IPS-18c (cell line): ENCODE data around the gene POLE.

Experiments
- H3K4me3 ChIP-seq: 2 replicates; pipeline ENCODE4 v1.7.0; 2013; ENCODE audit warnings: low read depth, mild to moderate bottlenecking, low read length, moderate library complexity; ENCODE audit not compliant: insufficient read depth
- H3K9me3 ChIP-seq: one replicate; pipeline ENCODE4 v1.6.1; 2013; ENCODE audit warnings: mild to moderate bottlenecking, low read length, moderate library complexity; ENCODE audit not compliant: control insufficient read depth, insufficient read depth

The POLE gene

GRCh38 chr12:132648616-132649225 is 38.4 kb downstream of the POLE start:
- H3K9me3 ChIP-seq = no peaks in the 10 kb centered on the region
- H3K4me3 ChIP-seq = no peak overlapping the region

- no peak overlapping the region for H3K4me3 ChIP-seq
Observed at GRCh38 chr12:132647858-132648257, 39.3 kb downstream of the POLE start.

GRCh38 chr12:132646850-132647249 is 40.3 kb downstream of the POLE start:
- no peaks in the 10 kb centered on the region for H3K9me3 ChIP-seq
- H3K4me3 ChIP-seq = no peak overlapping the region

More at GRCh38 chr12:132647858-132648257, 39.3 kb downstream of the POLE start:
- H3K9me3 ChIP-seq = no peaks in the 10 kb centered on the region

- Histone ChIP-seq H3K9me3 (no peaks in the 10 kb centered on the region), H3K4me3 (no peak overlapping the region)
Observed at GRCh38 chr12:132642846-132643835, 44.0 kb downstream of the POLE start.

DNA sequence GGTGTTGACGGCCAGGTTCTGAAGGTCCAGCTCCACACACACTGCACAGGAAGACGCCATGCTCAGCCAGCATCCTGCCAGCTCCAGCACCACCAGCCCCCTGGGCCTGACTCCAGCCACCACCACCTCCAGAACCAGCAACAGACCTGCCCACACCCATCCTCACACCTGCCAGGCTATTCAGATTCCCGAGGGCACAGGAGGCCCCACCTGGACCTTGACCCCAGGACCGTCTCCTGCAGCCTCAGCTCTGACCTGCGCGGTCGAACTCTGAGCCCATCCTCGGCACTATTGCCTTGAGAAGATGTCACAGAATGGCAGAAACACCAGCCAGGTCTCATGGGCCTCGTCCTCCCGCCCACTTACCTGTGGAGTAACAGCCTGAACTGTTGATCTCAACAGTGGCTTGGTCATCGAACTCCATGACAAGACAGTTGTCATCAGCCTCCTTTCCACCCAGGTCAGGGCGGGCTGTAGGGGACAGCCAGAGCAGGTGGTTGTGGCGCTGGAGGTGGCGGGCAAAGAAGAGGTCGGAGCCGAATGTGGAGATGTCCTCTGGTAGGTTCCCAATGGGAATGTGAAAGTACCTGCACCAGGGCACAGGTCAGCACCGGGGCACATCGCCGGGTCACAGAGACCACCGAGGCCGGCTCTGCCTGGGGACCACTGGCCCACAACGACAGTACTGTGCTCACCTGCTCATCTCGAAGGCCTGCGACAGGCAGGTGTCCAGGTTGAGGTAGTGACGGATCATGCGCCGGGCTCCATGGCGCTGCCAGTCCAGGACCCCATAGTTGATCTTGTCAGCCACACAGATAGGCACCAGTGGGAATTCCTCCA is 45.1 kb downstream of the POLE start:
- no peak overlapping the region for H3K4me3 ChIP-seq

GRCh38 chr12:132640936-132641335 is 46.2 kb downstream of the POLE start:
- Histone ChIP-seq H3K4me3 (no peak overlapping the region), H3K9me3 (no peaks in the 10 kb centered on the region)

More for the DNA sequence above, 45.1 kb downstream of the POLE start:
- H3K9me3 ChIP-seq = no peaks in the 10 kb centered on the region

DNA sequence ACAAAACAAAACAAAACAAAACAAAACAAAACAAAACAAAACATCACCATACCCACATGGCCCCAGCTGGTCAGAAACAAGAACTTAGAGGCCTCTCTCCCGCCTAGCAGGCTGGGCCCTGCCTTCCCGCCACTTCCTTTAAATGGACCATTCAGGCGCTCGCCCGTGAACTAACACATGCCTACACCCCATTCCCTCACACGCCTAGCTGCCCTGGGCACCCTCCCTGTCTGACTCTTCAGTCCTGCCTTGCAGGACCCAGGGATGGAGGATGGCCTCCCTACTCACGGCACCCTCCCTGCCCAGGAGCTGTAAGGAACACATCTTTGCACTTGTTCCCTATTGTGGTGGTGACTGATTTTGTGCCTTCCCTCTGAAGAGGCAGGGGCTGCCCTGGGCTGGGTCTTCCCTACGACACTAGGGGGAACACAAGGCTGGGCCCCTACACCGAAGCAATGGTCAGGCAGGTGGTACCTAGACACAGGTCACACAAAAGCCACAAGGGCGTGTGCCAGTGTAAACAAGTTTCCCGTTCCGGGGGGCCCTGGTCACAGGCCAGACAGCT is 47.1 kb downstream of the POLE start:
- H3K4me3 ChIP-seq = no peak overlapping the region
- no peaks in the 10 kb centered on the region for H3K9me3 ChIP-seq

DNA sequence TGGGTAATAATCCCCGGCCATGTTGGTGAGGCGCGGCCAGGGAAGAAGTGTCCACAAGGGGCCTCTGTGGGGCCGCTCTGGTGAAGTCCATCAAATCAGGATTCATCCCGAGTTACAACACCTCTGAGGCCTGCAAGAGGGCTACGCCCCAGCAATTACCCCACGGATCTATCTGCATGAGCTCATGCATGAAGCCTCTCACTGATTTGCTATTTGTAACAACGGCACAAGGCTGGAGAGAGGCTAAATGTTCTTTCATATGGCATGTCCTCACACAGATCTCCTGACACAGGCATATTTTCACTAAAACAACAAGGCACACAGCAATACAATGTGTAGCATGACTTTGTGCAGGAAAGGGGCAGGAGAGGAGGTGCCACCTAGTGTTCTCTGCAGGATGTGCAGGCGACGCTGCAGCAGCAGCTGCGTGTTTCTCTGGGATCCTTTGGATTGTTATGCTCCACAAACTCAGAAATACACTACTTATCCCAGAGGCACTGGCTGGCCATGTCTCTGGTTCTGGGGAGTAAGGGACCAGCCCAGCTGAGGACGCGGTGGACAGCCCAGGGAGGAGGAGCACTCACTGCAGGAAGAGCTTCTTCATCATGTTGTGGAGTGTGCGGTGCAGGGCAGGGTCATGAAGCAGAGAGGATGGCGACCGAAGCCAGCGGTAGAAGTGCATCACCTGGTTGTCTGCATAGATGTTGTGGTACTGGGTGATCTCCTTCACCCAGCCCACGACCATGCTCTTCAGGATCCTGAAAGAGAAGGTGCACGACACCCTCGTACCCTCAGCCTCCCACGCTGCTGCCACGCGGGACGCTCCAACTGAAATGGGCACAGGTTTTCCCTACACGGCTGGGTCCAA is 48.4 kb downstream of the POLE start:
- H3K4me3 ChIP-seq = no peak overlapping the region
- no peaks in the 10 kb centered on the region for H3K9me3 ChIP-seq

- no peaks in the 10 kb centered on the region for H3K9me3 ChIP-seq
Observed at GRCh38 chr12:132637811-132638210, 49.3 kb downstream of the POLE start.

DNA sequence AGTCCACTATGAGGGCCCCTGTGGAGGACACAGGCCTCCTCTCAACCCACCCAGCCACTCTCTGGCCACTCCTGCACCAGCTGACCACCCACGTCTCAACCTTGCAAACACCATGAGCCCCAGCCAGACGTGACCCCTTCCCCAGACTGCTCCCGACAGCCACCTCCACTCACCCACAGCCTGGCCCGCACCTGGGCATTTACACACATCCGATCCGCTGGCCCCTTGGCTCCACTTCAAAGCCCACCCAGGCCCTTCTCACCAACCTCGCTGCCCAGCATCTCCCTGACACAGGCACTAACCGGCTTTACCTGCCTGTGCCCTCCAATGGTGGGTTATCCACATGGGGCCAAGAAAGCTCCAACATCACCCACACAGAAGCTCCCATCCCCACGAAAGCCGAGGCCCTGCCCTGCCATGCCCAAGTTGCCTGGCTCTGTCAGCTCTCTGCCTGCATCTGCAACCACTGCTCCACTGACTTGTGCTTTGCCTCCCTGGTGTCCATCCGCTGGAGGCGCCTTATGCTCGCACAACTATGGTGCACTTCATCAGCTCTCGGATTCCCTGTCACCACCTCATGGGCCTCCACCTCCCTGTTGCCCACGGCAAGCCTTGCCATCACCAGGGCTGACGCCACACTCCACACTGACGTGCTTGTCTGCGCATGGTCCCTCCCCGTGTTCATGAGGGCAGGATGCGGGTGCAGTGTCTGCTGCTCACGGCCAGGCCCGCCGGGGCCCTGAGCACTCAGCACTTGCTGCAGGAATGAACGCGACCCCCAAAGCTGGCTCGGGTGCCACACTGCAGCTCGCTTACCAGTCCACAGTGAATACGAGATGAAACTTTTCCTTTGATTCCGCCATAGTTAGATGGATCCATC is 51.8 kb downstream of the POLE start:
- Histone ChIP-seq H3K4me3 (no peak overlapping the region), H3K9me3 (no peaks in the 10 kb centered on the region)

More at GRCh38 chr12:132637811-132638210, 49.3 kb downstream of the POLE start:
- H3K4me3 ChIP-seq = no peak overlapping the region

DNA sequence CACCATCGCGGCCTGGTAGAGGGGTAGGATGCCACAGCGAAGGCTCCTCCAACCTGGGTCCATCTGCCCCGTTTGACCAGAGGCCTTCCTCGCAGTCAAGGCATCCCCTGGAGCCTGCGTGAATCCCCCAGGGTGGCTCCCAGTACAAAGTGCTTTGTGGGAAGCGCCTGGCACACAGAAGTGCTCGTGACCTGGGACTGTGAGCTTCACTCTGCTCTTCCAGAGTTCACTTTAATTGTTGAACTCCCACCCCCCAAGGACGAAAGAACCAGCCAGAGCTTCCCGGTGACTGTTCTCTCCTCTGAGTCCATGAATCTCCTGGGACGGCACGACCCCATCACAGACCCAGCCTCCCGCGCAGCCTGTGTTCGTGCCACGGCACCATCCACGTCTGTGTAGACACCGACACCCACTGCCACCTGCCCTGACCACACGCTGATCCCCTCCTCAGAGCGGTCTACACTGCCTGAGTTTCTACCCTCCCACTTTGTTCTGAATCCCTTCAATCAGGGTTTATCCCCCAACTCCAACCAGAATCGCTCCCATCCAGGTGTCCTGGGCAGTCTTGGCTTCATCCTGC is 52.6 kb downstream of the POLE start:
- Histone ChIP-seq H3K9me3 (no peaks in the 10 kb centered on the region), H3K4me3 (no peak overlapping the region)

GRCh38 chr12:132633901-132634300 is 53.2 kb downstream of the POLE start:
- no peaks in the 10 kb centered on the region for H3K9me3 ChIP-seq
- no peak overlapping the region for H3K4me3 ChIP-seq

GRCh38 chr12:132633398-132633797 is 53.7 kb downstream of the POLE start:
- no peak overlapping the region for H3K4me3 ChIP-seq

GRCh38 chr12:132632521-132633228 is 54.5 kb downstream of the POLE start:
- no peak overlapping the region for H3K4me3 ChIP-seq
- no peaks in the 10 kb centered on the region for H3K9me3 ChIP-seq

More at GRCh38 chr12:132633398-132633797, 53.7 kb downstream of the POLE start:
- no peaks in the 10 kb centered on the region for H3K9me3 ChIP-seq

DNA sequence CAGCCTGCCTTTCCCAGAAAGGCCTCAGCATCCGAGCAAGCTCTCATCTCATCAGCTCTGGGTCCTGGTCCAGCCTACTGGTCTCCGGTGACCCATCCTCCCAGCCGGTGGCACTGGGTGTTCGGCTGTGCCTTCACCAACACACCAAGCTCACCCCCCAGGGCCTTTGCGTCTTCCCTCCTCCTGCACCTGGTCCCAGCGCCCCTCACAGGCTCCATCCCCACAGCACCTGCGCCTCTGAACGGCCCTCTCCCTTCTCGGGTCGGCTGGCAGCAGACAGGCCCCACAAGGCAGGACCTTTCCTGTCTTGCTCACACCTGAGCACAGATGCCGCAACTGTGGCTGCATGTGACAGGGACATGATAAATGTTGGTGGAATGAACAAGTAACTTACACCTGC is 55.5 kb downstream of the POLE start:
- no peak overlapping the region for H3K4me3 ChIP-seq
- H3K9me3 ChIP-seq = no peaks in the 10 kb centered on the region
